Fibroblast of the aortic adventitia (primary cell): Measurements from ENCODE around the gene TECTA. TPM values are rescaled to one million over a fixed set of nuclear protein-coding genes. Genes with fewer than 3 reads are reported as not detected.

Experiments used
- DNase-seq: peaks from one replicate; pipeline ENCODE4 v3.0.0-alpha.2; 2010; ENCODE audit warnings: low read depth
- H3K4me3 ChIP-seq: 2 replicates; pipeline ENCODE4 v1.5.1; 2011; ENCODE audit warnings: low read depth, mild to moderate bottlenecking, control low read depth, low read length, moderate library complexity
- CTCF ChIP-seq: IDR thresholded peaks from 2 replicates; pipeline ENCODE4 v1.5.1; 2011; ENCODE audit warnings: mild to moderate bottlenecking, low read length, control low read depth, inconsistent platforms; ENCODE audit not compliant: insufficient read depth
- total RNA-seq: library from RNA; depleted of rRNA; stranded (reverse); fragments of >200 nt; gene quantifications from 2 replicates; pipeline ENCODE4 v1.2.3, GENCODE V29; 2012; ENCODE audit warnings: low replicate concordance

Gene TECTA
- total RNA-seq, 1 donor, result 0.36 TPM

GRCh38 chr11:121089566-121089965 is 11.5 kb upstream of the TECTA start:
- TF ChIP-seq CTCF, result no peak
- no peak for DNase-seq
- no peak overlapping the region for H3K4me3 ChIP-seq

DNA sequence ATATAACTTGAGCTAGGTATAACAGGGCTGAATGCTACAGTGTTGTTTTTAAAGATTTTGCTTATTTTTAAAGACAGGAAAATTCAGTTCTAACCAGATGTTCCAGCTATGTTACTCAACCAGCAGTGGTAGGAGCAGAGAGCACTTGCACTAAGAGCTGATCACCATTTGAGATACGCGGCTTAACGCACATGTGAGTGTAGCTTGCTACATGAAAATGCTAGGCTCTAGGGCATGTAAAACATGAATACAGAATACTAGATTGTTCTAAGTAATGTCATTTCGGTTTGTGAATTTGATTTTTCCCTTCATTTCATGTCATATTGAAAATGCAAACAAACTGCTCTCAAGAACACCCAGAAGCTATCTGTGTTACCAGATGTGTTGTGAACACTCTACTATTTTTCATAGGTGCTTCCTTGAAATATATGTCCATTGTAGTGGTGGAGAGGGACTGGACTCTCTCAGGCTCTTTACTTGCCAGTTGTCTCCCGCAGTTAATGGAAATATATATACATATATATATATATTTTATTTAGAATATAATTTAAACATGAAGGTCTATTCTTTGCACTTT is 10.8 kb upstream of the TECTA start:
- no peak overlapping the region for H3K4me3 ChIP-seq
- no peak for TF ChIP-seq CTCF
- DNase-seq, result no peak

DNA sequence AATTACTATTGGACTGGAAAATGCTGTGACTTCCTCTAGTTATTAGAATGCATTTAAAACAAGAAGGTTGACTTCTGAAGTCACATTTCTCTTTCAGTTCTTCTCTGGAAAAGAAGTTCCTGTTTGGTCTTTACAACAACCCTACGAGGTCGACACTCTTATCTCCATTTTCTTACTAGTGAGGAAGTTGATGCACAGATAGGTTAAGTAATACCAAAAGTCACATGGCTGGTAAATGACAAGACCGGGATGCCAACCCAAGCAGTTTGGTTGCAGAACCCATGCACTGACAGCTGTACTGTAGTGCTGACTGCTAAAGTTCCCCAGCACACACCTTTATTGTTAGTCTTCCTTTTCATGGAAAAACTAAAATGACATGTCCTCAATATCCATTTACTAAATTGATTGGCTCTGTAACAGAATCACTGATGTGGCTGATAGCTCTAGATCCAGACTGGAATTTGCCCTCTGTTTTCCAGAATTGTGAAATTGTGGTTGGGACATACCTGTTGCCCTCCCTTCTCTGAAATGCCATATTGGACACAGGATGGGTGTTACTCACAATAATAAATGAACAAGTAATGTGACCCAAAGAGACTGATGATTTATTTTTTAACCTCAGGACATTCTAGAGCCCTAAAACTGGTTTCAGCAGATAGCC is 9.4 kb upstream of the TECTA start:
- TF ChIP-seq CTCF, result no peak
- no peak overlapping the region for H3K4me3 ChIP-seq
- DNase-seq, result no peak

GRCh38 chr11:121095561-121095960 is 5.5 kb upstream of the TECTA start:
- no peak for TF ChIP-seq CTCF
- DNase-seq, result no peak
- no peak overlapping the region for H3K4me3 ChIP-seq

GRCh38 chr11:121099364-121099763 is 1.7 kb upstream of the TECTA start:
- TF ChIP-seq CTCF, result no peak
- no peak for DNase-seq
- H3K4me3 ChIP-seq, result no peak overlapping the region

DNA sequence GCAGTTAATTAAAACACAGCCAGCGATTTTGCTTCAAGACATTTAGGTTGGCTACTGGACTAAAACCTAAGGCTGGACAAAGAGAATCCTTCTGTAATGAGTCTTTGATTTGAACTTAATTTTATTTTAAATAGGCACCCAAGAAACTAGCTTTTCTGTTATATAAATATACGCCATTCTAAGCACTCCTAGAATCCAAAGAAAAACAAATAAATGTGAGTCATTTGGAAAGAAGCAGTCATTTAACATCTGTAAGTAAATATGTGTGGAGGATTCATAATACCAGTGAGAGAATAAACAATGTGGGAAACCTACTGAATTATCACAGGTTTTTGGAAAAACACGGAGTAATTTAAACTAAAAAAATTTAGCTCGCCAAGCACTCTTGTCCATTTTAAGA is 1.2 kb upstream of the TECTA start:
- TF ChIP-seq CTCF, result no peak
- DNase-seq, result no peak
- H3K4me3 ChIP-seq, result no peak overlapping the region
